Fibroblast of lung (primary cell): ENCODE data around the gene SGK1.

Source experiments
- CTCF ChIP-seq, 2 donors: IDR thresholded peaks in 1 of 2; conservative IDR thresholded peaks in 1 of 2; 1 replicate in 1 of 2; 2 replicates in 1 of 2; pipeline ENCODE4 v1.5.1; 2011 to 2012; ENCODE audit warnings: low read length in 2 of 2, control low read depth in 1 of 2, inconsistent platforms in 1 of 2, low read depth in 1 of 2, mild to moderate bottlenecking in 1 of 2
- EZH2 ChIP-seq: IDR thresholded peaks from 2 replicates; pipeline ENCODE4 v1.5.1; 2012; ENCODE audit warnings: low read length, control low read depth, mild to moderate bottlenecking; ENCODE audit errors: missing control alignments

GRCh38 chr6:134309983-134310605, 7.8 kb downstream of the SGK1 start:
- TF ChIP-seq CTCF (conservative IDR thresholded peaks at IDR 0.05 in 1 of 2, IDR thresholded peaks at IDR 0.05 in 1 of 2; ENCODE audit: low read depth in 1 of 2, low read length in 2 of 2) (no peak), EZH2 (no peak)
